IMR-90 (cell line): ENCODE results near the gene TEAD2. TPM values are rescaled to one million over a fixed set of nuclear protein-coding genes. Genes with fewer than 3 reads are reported as not detected.

Source experiments
- ATAC-seq: fragments of 200-7000 bp; cut with Tn5 transposase; 2 replicates; pipeline ENCODE4 v1.9.1; 2020; ENCODE audit warnings: low read depth, mild to moderate bottlenecking, moderate library complexity
- BruUV-seq: library from RNA; stranded (reverse); fragments of 400-500 nt; replicated peaks from 2 replicates; lab custom pipeline; 2021; lab: Mats Ljungman, UMichigan
- CTCF ChIA-PET: fragments of 300-600 bp; formaldehyde crosslinking; extraction: SDS; loops from one replicate; lab custom pipeline; 2021; ENCODE audit warnings: antibody characterized with exemption; lab: Yijun Ruan, JAX
- POLR2A ChIA-PET: fragments of 300-600 bp; sonication (Branson Sonifier 250); formaldehyde crosslinking; loops from one replicate; lab custom pipeline; 2022; ENCODE audit warnings: antibody characterized with exemption; ENCODE audit not compliant: unreplicated experiment; lab: Charles Lee
- DNase-seq: peaks from one replicate; pipeline ENCODE4 v3.0.0; 2013
- H2AFZ ChIP-seq: replicated peaks from 2 replicates; pipeline ENCODE3; 2013; ENCODE audit warnings: low read length, mild to moderate bottlenecking; ENCODE audit not compliant: poor library complexity
- H2AK5ac ChIP-seq: 2 replicates; pipeline ENCODE4 v1.6.1; 2013; ENCODE audit warnings: low read depth, low read length, inconsistent platforms
- H2AK9ac ChIP-seq: replicated peaks from 2 replicates; pipeline ENCODE3; 2013; ENCODE audit warnings: mild to moderate bottlenecking, low read depth, low read length, moderate library complexity; ENCODE audit not compliant: poor library complexity
- H2BK120ac ChIP-seq: 2 replicates; pipeline ENCODE4 v1.6.1; 2013; ENCODE audit warnings: low read depth, low read length, inconsistent platforms
- H2BK15ac ChIP-seq: 3 replicates; pipeline ENCODE4 v1.6.1; 2013; ENCODE audit warnings: low read depth, low read length, inconsistent platforms
- H2BK20ac ChIP-seq: 2 replicates; pipeline ENCODE4 v1.6.1; 2013; ENCODE audit warnings: low read depth, mild to moderate bottlenecking, inconsistent platforms, low read length, moderate library complexity
- H2BK5ac ChIP-seq: 2 replicates; pipeline ENCODE4 v1.6.1; 2013; ENCODE audit warnings: mild to moderate bottlenecking, low read depth, low read length, inconsistent platforms; ENCODE audit not compliant: poor library complexity, severe bottlenecking
- H3K14ac ChIP-seq: replicated peaks from 2 replicates; pipeline ENCODE4 v1.6.1; 2013; ENCODE audit warnings: low read depth, low read length, inconsistent platforms
- H3K18ac ChIP-seq: 2 replicates; pipeline ENCODE4 v1.6.1; 2013; ENCODE audit warnings: low read depth, low read length, control low read depth
- H3K23ac ChIP-seq: 2 replicates; pipeline ENCODE4 v1.6.1; 2013; ENCODE audit warnings: low read depth, low read length, inconsistent platforms
- H3K27ac ChIP-seq: 2 replicates; pipeline ENCODE4 v1.5.1; 2013; ENCODE audit warnings: mild to moderate bottlenecking, control low read depth, low read length; ENCODE audit not compliant: insufficient read depth
- H3K27me3 ChIP-seq: 2 replicates; pipeline ENCODE4 v1.6.1; 2013; ENCODE audit warnings: low read length; ENCODE audit not compliant: control insufficient read depth, insufficient read depth
- H3K36me3 ChIP-seq: 2 replicates; pipeline ENCODE4 v1.6.1; 2013; ENCODE audit warnings: low read length, mixed read lengths; ENCODE audit not compliant: control insufficient read depth, insufficient read depth
- H3K4ac ChIP-seq: 2 replicates; pipeline ENCODE4 v1.6.1; 2013; ENCODE audit warnings: low read depth, low read length, inconsistent platforms
- H3K4me1 ChIP-seq: 2 replicates; pipeline ENCODE4 v1.6.1; 2013; ENCODE audit warnings: low read length, mixed read lengths; ENCODE audit not compliant: control insufficient read depth, insufficient read depth
- H3K4me2 ChIP-seq: 2 replicates; pipeline ENCODE4 v1.6.1; 2013; ENCODE audit warnings: low read depth, mild to moderate bottlenecking, control low read depth, low read length, moderate library complexity
- H3K4me3 ChIP-seq: 2 replicates; pipeline ENCODE4 v1.5.1; 2013; ENCODE audit warnings: low read depth, mild to moderate bottlenecking, control low read depth, low read length, moderate library complexity; ENCODE audit not compliant: insufficient read depth
- H3K56ac ChIP-seq: 2 replicates; pipeline ENCODE4 v1.6.1; 2013; ENCODE audit warnings: low read length, inconsistent platforms; ENCODE audit not compliant: insufficient read depth; ENCODE audit errors: extremely low read depth
- H3K79me1 ChIP-seq, 2 experiments: 2 replicates each; pipeline ENCODE4 v1.6.1; 2013; ENCODE audit warnings: low read length in 2 of 2, inconsistent platforms in 1 of 2, low read depth in 1 of 2
- H3K9ac ChIP-seq: 2 replicates; pipeline ENCODE4 v1.6.1; 2013; ENCODE audit warnings: low read depth, low read length, control low read depth
- H3K9me1 ChIP-seq: 2 replicates; pipeline ENCODE4 v1.6.1; 2013; ENCODE audit warnings: low read length, inconsistent platforms; ENCODE audit not compliant: insufficient read depth
- H3K9me3 ChIP-seq: 2 replicates; pipeline ENCODE4 v1.6.1; 2013; ENCODE audit warnings: low read length; ENCODE audit not compliant: control insufficient read depth, insufficient read depth
- H4K20me1 ChIP-seq: 2 replicates; pipeline ENCODE4 v1.6.1; 2013; ENCODE audit warnings: low read length, inconsistent platforms; ENCODE audit not compliant: insufficient read depth
- H4K5ac ChIP-seq: 2 replicates; pipeline ENCODE4 v1.6.1; 2013; ENCODE audit warnings: mild to moderate bottlenecking, low read depth, low read length, control low read depth
- H4K8ac ChIP-seq, 2 experiments: 2 replicates each; pipeline ENCODE4 v1.6.1; 2013; ENCODE audit warnings: low read depth in 2 of 2, low read length in 2 of 2, control low read depth in 1 of 2, inconsistent platforms in 1 of 2
- H4K91ac ChIP-seq: 2 replicates; pipeline ENCODE4 v1.6.1; 2013; ENCODE audit warnings: low read depth, low read length, inconsistent platforms; ENCODE audit not compliant: insufficient read depth
- BHLHE40 ChIP-seq: fragments of 150-350 bp; IDR thresholded peaks from 2 replicates; pipeline ENCODE4 v1.6.1; 2016; ENCODE audit warnings: mild to moderate bottlenecking, low read depth, low read length
- CEBPB ChIP-seq: IDR thresholded peaks from 2 replicates; pipeline ENCODE4 v1.6.1; 2012; ENCODE audit warnings: low read depth, low read length, improper control_type of control experiment
- FOS ChIP-seq: fragments of 150-350 bp; IDR thresholded peaks from 2 replicates; pipeline ENCODE4 v1.6.1; 2016; ENCODE audit warnings: low read depth, low read length
- MAFK ChIP-seq: IDR thresholded peaks from 2 replicates; pipeline ENCODE4 v1.6.1; 2012; ENCODE audit warnings: low read depth, low read length, improper control_type of control experiment
- MAZ ChIP-seq: IDR thresholded peaks from 2 replicates; pipeline ENCODE4 v1.6.1; 2012; ENCODE audit warnings: low read depth, mild to moderate bottlenecking, low read length, improper control_type of control experiment, moderate library complexity, borderline replicate concordance
- MXI1 ChIP-seq: IDR thresholded peaks from 2 replicates; pipeline ENCODE4 v1.6.1; 2012; ENCODE audit warnings: low read depth, mild to moderate bottlenecking, low read length, moderate library complexity, borderline replicate concordance
- NFE2L2 ChIP-seq: fragments of 150-350 bp; IDR thresholded peaks from 2 replicates; pipeline ENCODE4 v1.6.1; 2016; ENCODE audit warnings: low read depth, mild to moderate bottlenecking, low read length
- POLR2A ChIP-seq: IDR thresholded peaks from 2 replicates; pipeline ENCODE4 v1.6.1; 2012; ENCODE audit warnings: mild to moderate bottlenecking, low read depth, low read length
- RAD21 ChIP-seq: IDR thresholded peaks from 2 replicates; pipeline ENCODE4 v1.6.1; 2012; ENCODE audit warnings: low read length, improper control_type of control experiment
- RCOR1 ChIP-seq: IDR thresholded peaks from 2 replicates; pipeline ENCODE4 v1.6.1; 2012; ENCODE audit warnings: mild to moderate bottlenecking, low read length, improper control_type of control experiment; ENCODE audit not compliant: insufficient replicate concordance
- SMC3 ChIP-seq: fragments of 150-350 bp; IDR thresholded peaks from 2 replicates; pipeline ENCODE4 v1.6.1; 2016; ENCODE audit warnings: low read depth, mild to moderate bottlenecking, antibody characterized with exemption, low read length, moderate library complexity
- WGBS, 2 experiments: methylation state at CpG; one replicate each; pipeline versions ENCODE4 v1.1.5 to v1.1.7; 2013; ENCODE audit warnings: missing lambda C conversion rate in 2 of 2; ENCODE audit not compliant: insufficient read length in 1 of 2; ENCODE audit errors: extremely low coverage in 2 of 2; 5-methylcytosine and 5-hydroxymethylcytosine counted together
- dilution Hi-C: fragments of 300-500 bp; cut with HindIII; formaldehyde crosslinking; loops from one replicate; pipeline ENCODE4 v1.14.3; 2018; ENCODE audit warnings: low sequenced_read_pairs; ENCODE audit not compliant: unreplicated experiment
- in situ Hi-C: fragments of 300-500 bp; cut with MboI; formaldehyde crosslinking; loops from 3 replicates; pipeline ENCODE4 v1.14.3; 2019; ENCODE audit warnings: low sequenced_read_pairs, inconsistent platforms, mixed read lengths
- intact Hi-C: fragments of 100-400 bp; cut with micrococcal nuclease; formaldehyde crosslinking; loops from 2 replicates; pipeline ENCODE4 v1.10.0; 2022
- polyA plus RNA-seq, 3 experiments: library from polyadenylated mRNA; depleted of rRNA; stranded (reverse); fragments of >200 nt; gene quantifications; 2 replicates each; pipeline ENCODE4 v1.2.3, GENCODE V29; 2012; ENCODE audit warnings: low replicate concordance in 1 of 3
- total RNA-seq: library from RNA; depleted of rRNA; stranded (reverse); fragments of >200 nt; gene quantifications from 2 replicates; pipeline ENCODE4 v1.2.3, GENCODE V29; 2012
- TF ChIP-seq, protein P1 (sequence below): conservative IDR thresholded peaks from 2 replicates; pipeline ENCODE4 v1.5.1; 2012; ENCODE audit warnings: mild to moderate bottlenecking, low read depth, low read length, improper control_type of control experiment

Gene TEAD2
- total and polyA plus RNA-seq, 2 of the 4 experiments (the other 2 are of a cell fraction): 30.8 to 33.6 TPM

GRCh38 chr19:49363268-49364082 lies 1.3 kb upstream of the TEAD2 start, which contains the start of gene DKKL1:
DKKL1 (plus strand) TSS chr19:49363877; CDS start chr19:49363999, 122 bp downstream.
- 3% methylated on average over 16 of the region's 46 CpGs; no CpG with 5 or more reads in 1 of the 2 experiments for WGBS, 2 experiments
- Histone ChIP-seq H3K9me1 (peaks cover 8% of the 10 kb centered on the region; the same call in 1 of the 2 replicates), H3K36me3 (peaks cover 8% of the 10 kb centered on the region), H4K91ac (peak within 1 kb of the TSS; percentile 59), H3K18ac (no peak within 1 kb of the TSS; the same call in 1 of the 2 replicates), H2AK5ac (peak within 1 kb of the TSS; percentile 42; the same call in 1 of the 2 replicates), H3K4me3 (peak within 1 kb of the TSS; percentile 82), H3K56ac (peak within 1 kb of the TSS; percentile 26; the same call in 1 of the 2 replicates), H3K79me1 (peaks cover 9 to 42% of the 10 kb centered on the region in 2 experiments), H4K20me1 (no peaks in the 10 kb centered on the region), H2AFZ (peak within 1 kb of the TSS; percentile 94), H3K14ac (peak within 1 kb of the TSS; percentile 88; the same call in 1 of the 2 replicates), H2BK120ac (no peak within 1 kb of the TSS), H3K27ac (peak within 1 kb of the TSS; percentile 78), H3K27me3 (no peaks in the 10 kb centered on the region), H3K23ac (peak within 1 kb of the TSS; percentile 78; the same call in 1 of the 2 replicates), H3K4me2 (peak within 1 kb of the TSS; percentile 78), H2BK20ac (no peak within 1 kb of the TSS), H2BK15ac (no peak within 1 kb of the TSS), H3K9me3 (no peaks in the 10 kb centered on the region), H3K9ac (peak within 1 kb of the TSS; percentile 84), H2BK5ac (no peak within 1 kb of the TSS), H4K5ac (peak within 1 kb of the TSS; percentile 14; the same call in 1 of the 2 replicates), H3K4me1 (peaks cover 2% of the 10 kb centered on the region; the same call in 1 of the 2 replicates), H3K4ac (peak within 1 kb of the TSS; percentile 65), H2AK9ac (peak within 1 kb of the TSS; percentile 69), H4K8ac (peak within 1 kb of the TSS; percentile 72 to 100; a peak in 3 of 4 replicates)
- POLR2A ChIA-PET: no interaction called here
- peak; percentile 89 for ATAC-seq
- CTCF ChIA-PET: no interaction called here
- in situ Hi-C loops: no loop called here
- intact Hi-C loops: loop anchor here (1.0 kb wide), 1 partner anchor 80 kb away; no protein-coding TSS in a partner anchor
- dilution Hi-C loops: no loop called here
- BruUV-seq: no TSS peak
- DNase-seq: peak; percentile 99
- no peak for TF ChIP-seq RAD21
- TF ChIP-seq MXI1: peak; percentile 54; the same call in 1 of the 2 replicates
- no peak for TF ChIP-seq RCOR1
- TF ChIP-seq SMC3: no peak
- peak; percentile 49; the same call in 1 of the 2 replicates for TF ChIP-seq POLR2A
- no peak for TF ChIP-seq FOS
- TF ChIP-seq BHLHE40: no peak
- no peak; the same call in 1 of the 2 replicates for TF ChIP-seq MAZ
- no peak for TF ChIP-seq NFE2L2
- TF ChIP-seq MAFK: no peak
- 0 out of 2 replicates have a peak, but pooled peaks have one; percentile 10 for TF ChIP-seq CEBPB
- TF ChIP-seq, protein P1, sequence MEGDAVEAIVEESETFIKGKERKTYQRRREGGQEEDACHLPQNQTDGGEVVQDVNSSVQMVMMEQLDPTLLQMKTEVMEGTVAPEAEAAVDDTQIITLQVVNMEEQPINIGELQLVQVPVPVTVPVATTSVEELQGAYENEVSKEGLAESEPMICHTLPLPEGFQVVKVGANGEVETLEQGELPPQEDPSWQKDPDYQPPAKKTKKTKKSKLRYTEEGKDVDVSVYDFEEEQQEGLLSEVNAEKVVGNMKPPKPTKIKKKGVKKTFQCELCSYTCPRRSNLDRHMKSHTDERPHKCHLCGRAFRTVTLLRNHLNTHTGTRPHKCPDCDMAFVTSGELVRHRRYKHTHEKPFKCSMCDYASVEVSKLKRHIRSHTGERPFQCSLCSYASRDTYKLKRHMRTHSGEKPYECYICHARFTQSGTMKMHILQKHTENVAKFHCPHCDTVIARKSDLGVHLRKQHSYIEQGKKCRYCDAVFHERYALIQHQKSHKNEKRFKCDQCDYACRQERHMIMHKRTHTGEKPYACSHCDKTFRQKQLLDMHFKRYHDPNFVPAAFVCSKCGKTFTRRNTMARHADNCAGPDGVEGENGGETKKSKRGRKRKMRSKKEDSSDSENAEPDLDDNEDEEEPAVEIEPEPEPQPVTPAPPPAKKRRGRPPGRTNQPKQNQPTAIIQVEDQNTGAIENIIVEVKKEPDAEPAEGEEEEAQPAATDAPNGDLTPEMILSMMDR: peak; percentile 31
